SK-N-SH treated with all-trans-retinoic acid at 6 μM for 48 hours (cell line): ENCODE data around the gene MTOR.

Source experiments
- ARNTL ChIP-seq: fragments of 450-650 bp; formaldehyde crosslinking; IDR thresholded peaks from 2 replicates; pipeline ENCODE4 v1.5.0; 2020; ENCODE audit warnings: low read depth, mild to moderate bottlenecking, moderate library complexity, borderline replicate concordance
- CREB5 ChIP-seq: fragments of 250-450 bp; sonication (Bioruptor Pico); IDR thresholded peaks from 2 replicates; pipeline ENCODE4 v1.5.1; 2020; ENCODE audit warnings: low read depth, mild to moderate bottlenecking, moderate library complexity
- GLIS3 ChIP-seq: fragments of 250-450 bp; sonication (Bioruptor Pico); IDR thresholded peaks from 2 replicates; pipeline ENCODE4 v1.5.0; 2020; ENCODE audit warnings: mild to moderate bottlenecking, moderate library complexity
- OSR1 ChIP-seq: fragments of 250-450 bp; sonication (Bioruptor Pico); IDR thresholded peaks from 2 replicates; pipeline ENCODE4 v1.8.0; 2022; ENCODE audit warnings: moderate library complexity, mild to moderate bottlenecking, inconsistent platforms
- PATZ1 ChIP-seq: fragments of 250-450 bp; sonication (Bioruptor Pico); IDR thresholded peaks from 2 replicates; pipeline ENCODE4 v1.8.0; 2020; ENCODE audit warnings: mild to moderate bottlenecking, moderate library complexity, borderline replicate concordance
- PPARA ChIP-seq: fragments of 250-450 bp; sonication (Bioruptor Pico); IDR thresholded peaks from 2 replicates; pipeline ENCODE4 v1.5.0; 2020; ENCODE audit warnings: mild to moderate bottlenecking, borderline replicate concordance
- RARB ChIP-seq: fragments of 250-450 bp; sonication (Bioruptor Pico); IDR thresholded peaks from 2 replicates; pipeline ENCODE4 v1.8.0; 2021; ENCODE audit warnings: mild to moderate bottlenecking, moderate library complexity
- SNAI2 ChIP-seq: fragments of 250-450 bp; sonication (Bioruptor Pico); IDR thresholded peaks from 2 replicates; pipeline ENCODE4 v1.5.0; 2020; ENCODE audit warnings: mild to moderate bottlenecking, moderate library complexity
- TCF4 ChIP-seq: fragments of 250-450 bp; sonication (Bioruptor Pico); IDR thresholded peaks from 2 replicates; pipeline ENCODE4 v1.8.0; 2021; ENCODE audit warnings: mild to moderate bottlenecking, moderate library complexity, borderline replicate concordance
- ZFP30 ChIP-seq: fragments of 450-650 bp; formaldehyde crosslinking; IDR thresholded peaks from 2 replicates; pipeline ENCODE4 v1.5.0; 2022; ENCODE audit warnings: mild to moderate bottlenecking, moderate library complexity
- ZNF565 ChIP-seq: fragments of 450-650 bp; formaldehyde crosslinking; conservative IDR thresholded peaks from 2 replicates; pipeline ENCODE4 v1.5.0; 2020; ENCODE audit warnings: low read depth, mild to moderate bottlenecking, moderate library complexity
- ZNF70 ChIP-seq: fragments of 450-650 bp; formaldehyde crosslinking; IDR thresholded peaks from 2 replicates; pipeline ENCODE4 v1.5.0; 2020; ENCODE audit warnings: mild to moderate bottlenecking, moderate library complexity
- ZNF8 ChIP-seq: fragments of 450-650 bp; formaldehyde crosslinking; IDR thresholded peaks from 2 replicates; pipeline ENCODE4 v1.5.0; 2020; ENCODE audit warnings: mild to moderate bottlenecking, moderate library complexity

GRCh38 chr1:11156441-11156840, 105.9 kb downstream of the MTOR start:
- TF ChIP-seq SNAI2 (CRISPR knock-in tag) (no peak), RARB (no peak), TCF4 (CRISPR knock-in tag) (no peak), PATZ1 (CRISPR knock-in tag) (no peak), ZNF70 (CRISPR knock-in tag) (no peak), ZNF565 (no peak), CREB5 (CRISPR knock-in tag) (no peak), ZFP30 (no peak), OSR1 (CRISPR knock-in tag) (no peak), GLIS3 (CRISPR knock-in tag) (no peak), ZNF8 (CRISPR knock-in tag) (no peak), ARNTL (no peak), PPARA (no peak)
